Retinal pigment epithelial cell (primary cell): Measurements from ENCODE around the gene INTS6.

Source experiments
- DNase-seq: peaks from one replicate; pipeline ENCODE4 v3.0.0-alpha.2; 2010; ENCODE audit warnings: low read depth
- H3K4me3 ChIP-seq: 2 replicates; pipeline ENCODE4 v1.5.1; 2011; ENCODE audit warnings: mild to moderate bottlenecking, low read length, control low read depth, moderate library complexity
- TF ChIP-seq, protein P1 (sequence below): conservative IDR thresholded peaks from 2 replicates; pipeline ENCODE4 v1.5.1; 2011; ENCODE audit warnings: low read depth, low read length, control low read depth, inconsistent platforms

INTS6 gene

DNA sequence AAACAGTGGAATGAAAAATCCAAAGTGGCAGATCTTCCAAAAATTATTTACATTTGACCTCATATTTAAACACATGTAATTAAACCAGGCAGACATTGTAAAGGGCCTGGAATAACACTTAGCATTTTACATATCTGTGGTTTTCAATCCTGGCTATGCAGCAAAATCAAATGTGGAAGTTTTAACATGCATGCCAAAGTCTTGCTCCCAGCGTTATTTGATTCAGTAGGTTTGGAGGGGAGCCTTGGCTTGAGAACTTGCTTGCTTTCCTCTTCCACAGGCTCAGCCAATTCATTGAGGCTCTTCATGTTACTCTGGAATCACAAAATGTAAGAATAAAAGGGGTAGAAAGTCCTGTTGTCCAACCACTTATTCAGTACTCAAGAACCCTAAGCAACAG lies 42.5 kb upstream of the INTS6 start:
- TF ChIP-seq, protein P1, sequence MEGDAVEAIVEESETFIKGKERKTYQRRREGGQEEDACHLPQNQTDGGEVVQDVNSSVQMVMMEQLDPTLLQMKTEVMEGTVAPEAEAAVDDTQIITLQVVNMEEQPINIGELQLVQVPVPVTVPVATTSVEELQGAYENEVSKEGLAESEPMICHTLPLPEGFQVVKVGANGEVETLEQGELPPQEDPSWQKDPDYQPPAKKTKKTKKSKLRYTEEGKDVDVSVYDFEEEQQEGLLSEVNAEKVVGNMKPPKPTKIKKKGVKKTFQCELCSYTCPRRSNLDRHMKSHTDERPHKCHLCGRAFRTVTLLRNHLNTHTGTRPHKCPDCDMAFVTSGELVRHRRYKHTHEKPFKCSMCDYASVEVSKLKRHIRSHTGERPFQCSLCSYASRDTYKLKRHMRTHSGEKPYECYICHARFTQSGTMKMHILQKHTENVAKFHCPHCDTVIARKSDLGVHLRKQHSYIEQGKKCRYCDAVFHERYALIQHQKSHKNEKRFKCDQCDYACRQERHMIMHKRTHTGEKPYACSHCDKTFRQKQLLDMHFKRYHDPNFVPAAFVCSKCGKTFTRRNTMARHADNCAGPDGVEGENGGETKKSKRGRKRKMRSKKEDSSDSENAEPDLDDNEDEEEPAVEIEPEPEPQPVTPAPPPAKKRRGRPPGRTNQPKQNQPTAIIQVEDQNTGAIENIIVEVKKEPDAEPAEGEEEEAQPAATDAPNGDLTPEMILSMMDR: no peak
- DNase-seq: no peak

DNA sequence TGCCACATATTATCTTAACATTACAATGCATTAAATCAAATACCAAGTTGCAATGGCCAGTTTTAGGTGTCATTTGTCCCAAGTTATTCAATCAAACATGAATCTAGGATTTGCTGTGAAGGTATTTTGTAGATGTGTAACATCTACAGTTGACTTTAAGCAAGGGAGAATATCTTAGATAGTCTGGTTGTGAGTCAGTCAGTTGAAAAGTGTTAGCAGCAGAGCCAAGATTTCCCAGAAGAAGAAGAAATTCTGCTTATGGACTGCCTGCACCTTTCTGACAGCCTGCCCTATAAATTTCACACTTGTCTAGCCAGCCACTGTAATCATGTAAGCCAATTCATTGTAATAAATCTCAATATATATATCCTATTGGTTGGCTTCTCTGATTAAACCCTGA lies 41.3 kb upstream of the INTS6 start:
- TF ChIP-seq, protein P1: no peak
- DNase-seq: no peak
- no peak overlapping the region for H3K4me3 ChIP-seq

More for the DNA sequence above, 42.5 kb upstream of the INTS6 start:
- no peak overlapping the region for H3K4me3 ChIP-seq

DNA sequence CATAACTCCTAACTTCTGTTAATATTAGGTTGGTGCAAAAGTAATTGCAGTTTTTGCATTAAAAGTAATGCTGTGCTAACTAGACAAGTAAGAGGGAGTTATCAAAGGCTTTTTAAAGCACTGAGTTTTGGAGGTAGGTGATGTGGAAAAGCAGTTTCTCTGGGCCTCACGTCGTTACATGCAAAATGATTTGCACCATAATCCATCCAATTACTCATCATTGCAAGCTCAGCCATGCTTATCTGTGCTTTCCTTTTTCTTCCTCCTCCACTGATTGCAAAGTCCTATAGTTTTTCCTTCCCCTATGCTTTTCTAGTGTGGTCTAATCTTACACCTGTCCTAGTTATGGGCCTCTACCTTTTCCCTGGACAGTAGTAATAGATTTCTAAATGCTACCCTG lies 35.4 kb upstream of the INTS6 start:
- DNase-seq: no peak
- TF ChIP-seq, protein P1: no peak
- no peak overlapping the region for H3K4me3 ChIP-seq

DNA sequence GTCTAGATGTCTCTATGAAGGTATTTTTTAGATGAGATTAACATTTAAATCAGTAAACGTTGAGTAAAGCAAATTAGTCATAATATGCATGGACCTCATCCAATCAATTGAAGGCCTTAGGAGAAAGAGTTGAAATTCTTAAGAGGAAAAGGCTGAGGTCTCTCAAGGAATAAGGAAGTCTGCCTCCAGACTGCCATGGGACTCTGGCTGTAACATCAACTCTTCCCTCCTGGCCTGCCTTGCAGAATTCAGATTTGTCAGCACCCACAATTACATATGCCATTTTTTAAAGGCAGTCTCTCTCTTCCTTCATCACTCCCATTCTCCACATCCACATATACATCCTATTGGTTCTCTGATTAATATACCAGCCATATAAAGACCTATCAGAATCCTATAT lies 28.8 kb upstream of the INTS6 start:
- DNase-seq: no peak
- TF ChIP-seq, protein P1: no peak
- no peak overlapping the region for H3K4me3 ChIP-seq

DNA sequence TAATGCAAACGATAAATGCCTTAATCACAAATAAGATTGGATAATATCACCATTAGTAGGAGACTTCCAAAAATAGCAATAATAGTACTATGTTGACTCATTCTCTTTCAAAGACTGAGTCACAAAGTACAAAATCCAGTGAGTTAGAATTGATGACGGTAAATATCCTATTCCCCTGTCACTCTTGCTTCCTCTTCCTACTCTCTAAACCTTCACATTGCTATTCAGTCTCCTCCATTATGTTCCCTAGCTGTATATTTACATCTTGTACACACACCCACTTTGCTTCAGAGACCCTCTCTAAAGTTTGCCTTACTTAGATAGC lies 26.3 kb upstream of the INTS6 start:
- TF ChIP-seq, protein P1: no peak
- no peak for DNase-seq
- H3K4me3 ChIP-seq: no peak overlapping the region

DNA sequence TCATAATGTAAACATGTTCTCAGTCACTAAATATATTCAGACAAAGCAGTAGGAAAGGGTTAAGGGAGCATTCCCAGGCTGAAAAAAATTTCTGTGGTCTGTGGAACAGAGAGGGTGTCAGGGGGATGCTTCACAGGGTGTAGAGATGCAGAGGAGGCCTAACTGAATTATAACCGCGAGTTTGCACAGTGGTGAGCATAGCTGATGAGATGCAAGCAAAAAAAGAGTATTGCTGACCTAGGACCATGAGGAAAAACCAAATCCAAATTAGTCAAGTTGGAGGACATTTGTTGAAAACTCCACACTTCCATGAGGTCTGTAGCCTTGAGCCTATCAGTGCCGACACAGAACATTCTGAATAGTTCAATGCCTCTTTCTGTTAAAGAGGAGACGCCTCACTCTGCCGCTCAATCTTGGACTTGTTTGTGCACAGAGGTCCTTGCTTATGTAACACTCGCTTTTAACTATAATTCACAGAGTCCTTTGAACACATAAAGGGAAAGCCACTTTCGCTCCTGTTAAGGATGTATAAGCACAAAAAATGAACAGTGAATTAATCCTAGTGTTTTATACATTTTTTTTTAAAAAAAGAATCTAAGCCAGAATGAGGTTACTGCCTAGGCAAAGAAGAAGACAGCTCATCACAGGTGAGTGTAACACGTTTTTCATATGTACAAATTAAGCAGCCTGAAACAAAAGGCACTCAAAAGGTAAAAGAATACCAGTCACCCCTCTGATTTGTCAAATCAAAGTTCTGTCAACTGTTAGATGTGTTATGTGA lies 25.8 kb upstream of the INTS6 start:
- no peak overlapping the region for H3K4me3 ChIP-seq
- DNase-seq: no peak
- TF ChIP-seq, protein P1: no peak

DNA sequence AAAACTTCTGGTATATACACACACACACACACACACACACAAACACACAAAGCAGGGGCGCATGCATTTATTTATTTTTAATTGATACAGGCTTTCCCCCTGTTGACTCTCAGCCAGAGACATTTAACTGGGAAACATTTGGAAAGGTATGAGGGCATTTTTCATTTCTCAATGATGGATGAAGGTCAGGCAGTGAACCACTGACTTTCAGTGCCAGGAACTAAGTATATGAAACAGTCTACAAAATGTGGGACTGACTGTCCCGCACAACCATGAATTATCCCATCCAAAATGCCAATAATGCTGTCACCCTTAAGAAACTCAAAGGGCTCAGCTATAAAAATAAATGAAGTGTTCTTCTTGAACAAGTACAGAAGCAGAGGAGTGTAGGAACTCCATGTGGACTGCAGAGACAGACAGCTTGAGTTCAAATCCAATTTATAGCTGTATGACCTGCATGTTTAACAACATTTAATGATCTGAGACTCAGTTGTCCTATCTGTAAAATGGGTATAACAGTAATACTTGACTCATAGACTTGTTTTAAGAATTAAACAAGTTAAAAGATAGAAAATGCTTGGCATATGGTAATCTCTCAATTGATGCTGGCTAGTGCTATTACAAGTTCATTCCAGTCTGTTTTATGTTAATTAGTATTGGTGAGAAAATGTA lies 25.0 kb upstream of the INTS6 start:
- no peak overlapping the region for H3K4me3 ChIP-seq
- no peak for DNase-seq
- TF ChIP-seq, protein P1: no peak
